Body of pancreas (tissue), 4 donors: ENCODE measurements around the gene ATP13A2. TPM values are rescaled to one million over a fixed set of nuclear protein-coding genes. Genes with fewer than 3 reads are reported as not detected.

Source experiments
- ATAC-seq: fragments of 150-250 bp; one replicate; pipeline ENCODE4 v1.9.1; 2016
- DNase-seq, 4 donors: peaks; one replicate each; pipeline ENCODE4 v3.0.0-alpha.2; 2019
- H3K27ac ChIP-seq, 4 donors: fragments of 200-600 bp; sonication (generic); 1 replicate in 3 of 4; 2 replicates in 1 of 4; pipeline versions ENCODE4 v1.5.1 to v1.6.1; 2016 to 2019; ENCODE audit warnings: mild to moderate bottlenecking in 1 of 4, mixed read lengths in 1 of 4, moderate library complexity in 1 of 4
- H3K27me3 ChIP-seq, 2 donors: fragments of 200-600 bp; sonication (generic); one replicate each; pipeline ENCODE4 v1.6.0; 2016; ENCODE audit warnings: mild to moderate bottlenecking in 1 of 2
- H3K36me3 ChIP-seq, 2 donors: fragments of 200-600 bp; sonication (generic); replicated peaks in 1 of 2; 2 replicates each; pipeline ENCODE4 v1.5.1; 2016; ENCODE audit warnings: low read depth in 2 of 2; ENCODE audit not compliant: insufficient read depth in 1 of 2
- H3K4me1 ChIP-seq: fragments of 200-600 bp; sonication (generic); one replicate; pipeline ENCODE4 v1.6.0; 2016
- H3K4me3 ChIP-seq, 2 donors: fragments of 200-600 bp; sonication (generic); 1 replicate in 1 of 2; 2 replicates in 1 of 2; pipeline ENCODE4 v1.5.1; 2016 to 2019
- H3K9me3 ChIP-seq, 3 donors: fragments of 200-600 bp; sonication (generic); 1 replicate in 2 of 3; 2 replicates in 1 of 3; pipeline ENCODE4 v1.5.1; 2016
- POLR2A ChIP-seq, 3 donors: fragments of 450-650 bp; IDR thresholded peaks; one replicate each; pipeline ENCODE4 v1.6.1; 2016; ENCODE audit warnings: antibody characterized with exemption in 3 of 3, mild to moderate bottlenecking in 2 of 3
- WGBS, 2 donors: methylation state at CpG; one replicate each; pipeline ENCODE4 v1.1.5; 2017; 5-methylcytosine and 5-hydroxymethylcytosine counted together
- intact Hi-C: fragments of 100-400 bp; cut with DNase I; formaldehyde crosslinking; loops from one replicate; pipeline ENCODE4 v1.15.1; 2023
- total RNA-seq, 2 donors: library from RNA; depleted of rRNA; stranded (reverse); fragments of >200 nt; gene quantifications; one replicate each; pipeline ENCODE4 v1.1.0, GENCODE V29; 2016
- TF ChIP-seq, protein P1 (sequence below), 7 experiments: fragments of 450-650 bp in 4 of 7; fragments of 200-600 bp in 3 of 7; sonication (generic) in 3 of 7; IDR thresholded peaks; one replicate each; pipeline ENCODE4 v1.5.1; 2016 to 2019; ENCODE audit warnings: antibody characterized with exemption in 7 of 7

Gene ATP13A2
- total RNA-seq, 2 donors from 2014 or later: 56.8 to 61.0 TPM

GRCh38 chr1:16986962-16987361, 24.8 kb downstream of the ATP13A2 start:
- no peak for TF ChIP-seq POLR2A (IDR thresholded peaks at IDR 0.05)
- TF ChIP-seq, protein P1, sequence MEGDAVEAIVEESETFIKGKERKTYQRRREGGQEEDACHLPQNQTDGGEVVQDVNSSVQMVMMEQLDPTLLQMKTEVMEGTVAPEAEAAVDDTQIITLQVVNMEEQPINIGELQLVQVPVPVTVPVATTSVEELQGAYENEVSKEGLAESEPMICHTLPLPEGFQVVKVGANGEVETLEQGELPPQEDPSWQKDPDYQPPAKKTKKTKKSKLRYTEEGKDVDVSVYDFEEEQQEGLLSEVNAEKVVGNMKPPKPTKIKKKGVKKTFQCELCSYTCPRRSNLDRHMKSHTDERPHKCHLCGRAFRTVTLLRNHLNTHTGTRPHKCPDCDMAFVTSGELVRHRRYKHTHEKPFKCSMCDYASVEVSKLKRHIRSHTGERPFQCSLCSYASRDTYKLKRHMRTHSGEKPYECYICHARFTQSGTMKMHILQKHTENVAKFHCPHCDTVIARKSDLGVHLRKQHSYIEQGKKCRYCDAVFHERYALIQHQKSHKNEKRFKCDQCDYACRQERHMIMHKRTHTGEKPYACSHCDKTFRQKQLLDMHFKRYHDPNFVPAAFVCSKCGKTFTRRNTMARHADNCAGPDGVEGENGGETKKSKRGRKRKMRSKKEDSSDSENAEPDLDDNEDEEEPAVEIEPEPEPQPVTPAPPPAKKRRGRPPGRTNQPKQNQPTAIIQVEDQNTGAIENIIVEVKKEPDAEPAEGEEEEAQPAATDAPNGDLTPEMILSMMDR (IDR thresholded peaks at IDR 0.05): peak in 1 of 7 experiments; percentile 6
- WGBS, 2 donors: 81 to 100% methylated on average over 4 to 14 of the region's 16 CpGs
- intact Hi-C loops: no loop called here
- Histone ChIP-seq H3K4me3 (no peak overlapping the region), H3K4me1 (no peaks in the 10 kb centered on the region), H3K36me3 (peaks cover 9 to 11% of the 10 kb centered on the region in 2 donors), H3K9me3 (no peaks in the 10 kb centered on the region), H3K27ac (no peak overlapping the region), H3K27me3 (no peaks in the 10 kb centered on the region)
- DNase-seq: no peak
- no peak for ATAC-seq

DNA sequence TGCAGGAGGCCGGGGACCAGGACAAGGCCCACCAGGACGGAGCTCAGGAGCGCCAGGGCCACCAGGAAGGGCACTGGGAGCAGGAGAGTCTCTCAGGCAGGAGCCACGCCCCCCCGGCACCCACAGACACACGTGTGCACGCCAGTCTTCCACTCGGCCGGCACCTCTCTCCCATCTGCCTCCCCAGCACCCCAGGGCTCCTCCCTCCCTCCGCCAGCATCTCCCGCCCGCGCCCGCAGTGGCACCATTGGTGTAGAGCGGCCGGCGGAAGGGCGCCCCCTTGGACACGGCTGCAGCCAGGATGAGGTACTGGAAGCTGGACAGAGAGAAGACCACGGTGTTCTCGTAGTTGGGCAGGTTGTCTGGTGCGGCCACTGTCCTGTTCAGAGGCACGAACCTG, 25.2 kb downstream of the ATP13A2 start:
- intact Hi-C loops: no loop called here
- TF ChIP-seq, protein P1 (IDR thresholded peaks at IDR 0.05): no peak
- no peak for TF ChIP-seq POLR2A (IDR thresholded peaks at IDR 0.05)
- ATAC-seq: no peak
- WGBS, 2 donors: 82 to 83% methylated on average over 14 to 20 of the region's 23 CpGs
- Histone ChIP-seq H3K4me1 (no peaks in the 10 kb centered on the region), H3K36me3 (peaks cover 9 to 11% of the 10 kb centered on the region in 2 donors), H3K9me3 (no peaks in the 10 kb centered on the region), H3K4me3 (no peak overlapping the region), H3K27me3 (no peaks in the 10 kb centered on the region), H3K27ac (no peak overlapping the region)
- no peak for DNase-seq

- DNase-seq: no peak
- Histone ChIP-seq H3K9me3 (no peaks in the 10 kb centered on the region), H3K36me3 (peaks cover 9% of the 10 kb centered on the region in 2 donors), H3K27me3 (no peaks in the 10 kb centered on the region), H3K27ac (no peak overlapping the region), H3K4me1 (no peaks in the 10 kb centered on the region), H3K4me3 (no peak overlapping the region)
- WGBS, 2 donors: 95 to 96% methylated on average over 9 to 10 of the region's 19 CpGs
- no peak for TF ChIP-seq POLR2A (IDR thresholded peaks at IDR 0.05)
- TF ChIP-seq, protein P1 (IDR thresholded peaks at IDR 0.05): no peak
- no peak for ATAC-seq
- intact Hi-C loops: no loop called here
Measured at GRCh38 chr1:16986113-16986512, 25.6 kb downstream of the ATP13A2 start.

DNA sequence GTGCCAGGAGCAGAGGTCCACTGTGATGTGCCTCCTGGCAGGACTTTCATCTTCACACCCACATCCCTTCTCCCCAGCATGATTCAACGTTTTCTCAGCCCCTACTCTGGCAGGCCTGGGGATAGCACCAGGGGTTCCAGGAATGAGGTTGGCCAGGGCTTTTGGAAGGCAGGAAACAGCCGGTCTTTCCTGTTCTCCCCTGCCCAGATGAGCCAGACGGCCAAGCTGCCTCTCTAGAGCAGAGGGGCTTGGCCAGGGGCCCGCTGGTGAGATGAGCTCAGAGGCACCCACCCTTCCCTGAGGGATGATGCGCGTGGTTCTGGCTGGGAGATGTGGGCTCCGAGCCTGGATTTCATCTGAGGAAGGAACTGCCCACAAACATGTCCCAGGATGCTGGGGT, 27.0 kb downstream of the ATP13A2 start:
- peak in 3 of 4 donors; percentile 30 to 40 (median 39) for DNase-seq
- intact Hi-C loops: no loop called here
- H3K27me3 ChIP-seq: no peaks in the 10 kb centered on the region
- H3K4me3 ChIP-seq: no peak overlapping the region
- peak overlapping the region in 1 of 4 donors; percentile 6 for H3K27ac ChIP-seq
- H3K9me3 ChIP-seq: no peaks in the 10 kb centered on the region
- no peak for ATAC-seq
- TF ChIP-seq, protein P1 (IDR thresholded peaks at IDR 0.05): no peak
- TF ChIP-seq POLR2A (IDR thresholded peaks at IDR 0.05): no peak
- peaks cover 8 to 9% of the 10 kb centered on the region in 2 donors for H3K36me3 ChIP-seq
- peaks cover 6% of the 10 kb centered on the region for H3K4me1 ChIP-seq
- WGBS, 2 donors: 64 to 70% methylated on average over 7 of the region's 7 CpGs

DNA sequence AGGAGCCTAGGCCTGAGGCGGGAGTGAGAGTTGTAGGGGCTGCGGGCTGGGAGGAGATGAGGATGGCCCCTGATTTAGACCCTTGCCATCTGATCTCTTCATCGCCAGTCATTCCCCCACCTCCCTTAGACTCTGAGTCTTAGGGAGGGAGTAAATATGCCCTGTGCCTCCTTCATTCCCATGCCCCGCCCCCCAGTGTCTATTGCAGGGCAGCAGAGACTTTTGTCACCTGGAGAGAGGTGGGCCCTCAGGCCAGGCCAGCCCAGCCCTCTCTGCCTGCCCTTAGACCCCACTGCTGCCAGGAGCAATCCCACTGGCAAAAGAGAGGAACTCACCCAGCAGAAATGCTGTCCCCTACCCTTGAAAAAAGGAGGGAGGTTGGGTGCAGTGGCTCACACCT, 28.1 kb downstream of the ATP13A2 start:
- intact Hi-C loops: no loop called here
- no peaks in the 10 kb centered on the region for H3K27me3 ChIP-seq
- no peak overlapping the region for H3K4me3 ChIP-seq
- DNase-seq: no peak
- H3K27ac ChIP-seq: no peak overlapping the region
- H3K9me3 ChIP-seq: no peaks in the 10 kb centered on the region
- H3K36me3 ChIP-seq: peaks cover 8 to 9% of the 10 kb centered on the region in 2 donors
- ATAC-seq: no peak
- TF ChIP-seq, protein P1 (IDR thresholded peaks at IDR 0.05): no peak
- TF ChIP-seq POLR2A (IDR thresholded peaks at IDR 0.05): no peak
- peaks cover 6% of the 10 kb centered on the region for H3K4me1 ChIP-seq
- 89 to 94% methylated on average over 4 of the region's 4 CpGs for WGBS, 2 donors
